ENCODE measurements around the gene RAPH1.

Gene RAPH1

GRCh38 chr2:203360833-203361430, 174.2 kb downstream of the RAPH1 start:
- peak; percentile 2 for DNase-seq

GRCh38 chr2:203359450-203359849, 175.7 kb downstream of the RAPH1 start:
- no peak for DNase-seq

- no peak for DNase-seq
These were observed 180.1 kb downstream of the RAPH1 start for GRCh38 chr2:203354966-203355365.

- no peak for DNase-seq
These were observed 182.4 kb downstream of the RAPH1 start for GRCh38 chr2:203352604-203353255.

DNA sequence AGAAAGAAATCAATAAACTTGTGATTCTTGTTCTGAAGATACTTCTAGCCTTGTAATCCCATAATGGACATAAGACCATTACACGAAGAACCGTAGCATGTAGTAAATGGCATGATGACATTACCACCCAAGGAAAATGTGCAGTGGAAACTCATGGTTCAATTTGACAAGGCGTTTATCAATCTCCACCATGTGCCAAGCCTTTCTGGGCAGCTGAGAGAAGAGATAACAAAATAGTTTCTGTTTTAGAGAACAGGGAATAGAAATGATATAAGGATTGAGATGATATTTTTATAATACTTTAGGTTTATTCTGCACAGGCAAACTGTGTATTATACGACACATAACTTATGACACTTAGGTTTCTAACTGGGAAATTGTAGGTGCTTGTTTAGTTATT, 187.7 kb downstream of the RAPH1 start:
- no peak for DNase-seq

DNA sequence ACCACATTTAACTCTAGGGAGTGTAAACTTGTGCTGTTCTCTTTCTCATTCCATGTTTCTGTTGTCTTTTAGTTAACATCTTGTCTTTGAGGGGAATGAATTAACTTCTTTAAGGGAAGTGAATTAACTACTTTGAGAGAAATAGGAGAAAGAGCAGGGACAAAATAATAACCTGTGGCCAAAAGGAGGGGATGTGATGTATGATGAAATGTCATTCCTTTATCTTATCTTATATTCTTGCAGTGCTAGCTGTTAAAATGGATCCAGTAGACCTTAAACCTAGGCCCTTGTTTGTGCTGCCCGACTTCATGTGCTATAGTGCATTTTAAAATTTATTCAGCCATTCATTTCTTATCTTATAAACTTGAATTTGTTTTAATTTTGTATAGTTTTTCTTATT, 188.5 kb downstream of the RAPH1 start:
- no peak for DNase-seq

- no peak for DNase-seq
These were observed 190.4 kb downstream of the RAPH1 start for GRCh38 chr2:203344667-203345066.

All from inflammatory macrophage treated with lipopolysaccharide for 4 hours (primary cell).